ENCODE data around the gene DHRSX. TPM values are rescaled to one million over a fixed set of nuclear protein-coding genes. Genes with fewer than 3 reads are reported as not detected.
"Not testable (repeated sequence)": the region's sequence is repeated elsewhere in the genome, so short reads cannot be mapped to it uniquely, and the experiment has no call there.

The DHRSX gene
- total RNA-seq, 3 donors from 2014 or later: 24.3 to 39.0 (median 29.2) TPM

DNA sequence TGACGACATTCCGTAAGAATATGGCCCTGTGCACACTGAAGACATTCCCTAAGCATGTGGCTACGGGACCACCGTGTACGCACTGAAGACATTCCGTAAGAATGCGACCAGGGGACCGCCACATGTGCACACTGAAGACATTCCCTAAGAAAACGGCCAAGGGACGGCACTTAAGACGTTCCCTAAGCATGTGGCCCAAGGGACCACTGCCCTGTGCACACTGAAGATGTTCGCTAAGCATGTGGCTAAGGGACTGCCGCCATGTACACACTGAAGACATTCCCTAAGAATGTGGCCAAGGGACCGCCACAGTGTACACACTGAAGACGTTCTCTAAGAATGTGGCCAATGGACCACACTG is 21.4 kb downstream of the DHRSX start:
- Histone ChIP-seq H3K36me3 (no peaks in the 10 kb centered on the region), H3K4me1 (no peaks in the 10 kb centered on the region), H3K9me3 (no peaks in the 10 kb centered on the region), H3K27ac (no peak overlapping the region), H3K27me3 (no peaks in the 10 kb centered on the region), H3K4me3 (no peak overlapping the region)
- intact Hi-C loops (cut with DNase I; ENCODE audit: low total_unique reads): no loop called here
- no peak for DNase-seq (ENCODE audit: low spot score in 2 of 2)
- TF ChIP-seq POLR2A (IDR thresholded peaks at IDR 0.05) (no peak), POLR2AphosphoS5 (IDR thresholded peaks at IDR 0.05) (no peak)
- TF ChIP-seq, protein P1, sequence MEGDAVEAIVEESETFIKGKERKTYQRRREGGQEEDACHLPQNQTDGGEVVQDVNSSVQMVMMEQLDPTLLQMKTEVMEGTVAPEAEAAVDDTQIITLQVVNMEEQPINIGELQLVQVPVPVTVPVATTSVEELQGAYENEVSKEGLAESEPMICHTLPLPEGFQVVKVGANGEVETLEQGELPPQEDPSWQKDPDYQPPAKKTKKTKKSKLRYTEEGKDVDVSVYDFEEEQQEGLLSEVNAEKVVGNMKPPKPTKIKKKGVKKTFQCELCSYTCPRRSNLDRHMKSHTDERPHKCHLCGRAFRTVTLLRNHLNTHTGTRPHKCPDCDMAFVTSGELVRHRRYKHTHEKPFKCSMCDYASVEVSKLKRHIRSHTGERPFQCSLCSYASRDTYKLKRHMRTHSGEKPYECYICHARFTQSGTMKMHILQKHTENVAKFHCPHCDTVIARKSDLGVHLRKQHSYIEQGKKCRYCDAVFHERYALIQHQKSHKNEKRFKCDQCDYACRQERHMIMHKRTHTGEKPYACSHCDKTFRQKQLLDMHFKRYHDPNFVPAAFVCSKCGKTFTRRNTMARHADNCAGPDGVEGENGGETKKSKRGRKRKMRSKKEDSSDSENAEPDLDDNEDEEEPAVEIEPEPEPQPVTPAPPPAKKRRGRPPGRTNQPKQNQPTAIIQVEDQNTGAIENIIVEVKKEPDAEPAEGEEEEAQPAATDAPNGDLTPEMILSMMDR (IDR thresholded peaks at IDR 0.05): no peak

DNA sequence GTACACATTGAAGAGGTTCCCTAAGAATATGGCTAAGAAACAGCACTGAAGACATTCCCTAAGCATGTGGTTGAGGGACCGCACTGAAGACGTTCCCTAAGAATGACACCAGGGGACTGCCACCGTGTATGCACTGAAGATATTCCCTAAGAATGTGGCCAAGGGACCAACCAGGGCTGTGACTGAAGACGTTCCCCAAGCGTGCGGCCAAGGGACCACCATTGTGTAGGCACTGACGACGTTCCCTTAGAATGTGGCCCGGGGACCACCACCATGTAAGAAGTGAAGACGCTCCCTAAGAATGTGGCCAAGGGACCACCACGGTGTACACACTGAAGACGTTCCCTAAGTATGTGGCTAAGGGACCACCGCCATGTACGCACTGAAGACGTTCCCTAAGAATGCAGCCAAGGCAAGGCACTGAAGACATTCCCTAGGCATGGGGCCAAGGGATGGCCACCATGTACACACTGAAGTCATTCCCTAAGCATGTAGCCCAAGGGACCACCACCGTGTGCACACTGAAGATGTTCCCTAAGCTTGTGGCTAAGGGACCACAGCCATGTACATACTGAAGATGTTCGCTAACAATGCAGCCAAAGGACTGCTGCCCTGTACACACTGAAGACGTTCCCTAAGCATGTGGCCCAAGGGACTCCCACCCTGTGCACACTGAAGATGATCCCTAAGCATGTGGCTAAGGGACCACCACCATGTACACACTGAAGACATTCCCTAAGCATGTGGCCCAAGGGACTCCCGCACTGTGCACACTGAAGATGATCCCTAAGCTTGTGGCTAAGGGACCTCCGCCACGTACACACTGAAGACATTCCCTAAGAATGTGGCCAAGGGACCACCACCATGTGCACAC is 22.0 kb downstream of the DHRSX start:
- TF ChIP-seq POLR2A (IDR thresholded peaks at IDR 0.05): no peak
- TF ChIP-seq, protein P1 (IDR thresholded peaks at IDR 0.05): no peak
- no peak for TF ChIP-seq POLR2AphosphoS5 (IDR thresholded peaks at IDR 0.05)
- H3K9me3 ChIP-seq: no peaks in the 10 kb centered on the region
- no peak for DNase-seq (ENCODE audit: low spot score in 2 of 2)
- no peaks in the 10 kb centered on the region for H3K4me1 ChIP-seq
- no peak overlapping the region for H3K4me3 ChIP-seq
- H3K27ac ChIP-seq: no peak overlapping the region
- H3K27me3 ChIP-seq: no peaks in the 10 kb centered on the region
- no peaks in the 10 kb centered on the region for H3K36me3 ChIP-seq
- intact Hi-C loops (cut with DNase I; ENCODE audit: low total_unique reads): no loop called here

DNA sequence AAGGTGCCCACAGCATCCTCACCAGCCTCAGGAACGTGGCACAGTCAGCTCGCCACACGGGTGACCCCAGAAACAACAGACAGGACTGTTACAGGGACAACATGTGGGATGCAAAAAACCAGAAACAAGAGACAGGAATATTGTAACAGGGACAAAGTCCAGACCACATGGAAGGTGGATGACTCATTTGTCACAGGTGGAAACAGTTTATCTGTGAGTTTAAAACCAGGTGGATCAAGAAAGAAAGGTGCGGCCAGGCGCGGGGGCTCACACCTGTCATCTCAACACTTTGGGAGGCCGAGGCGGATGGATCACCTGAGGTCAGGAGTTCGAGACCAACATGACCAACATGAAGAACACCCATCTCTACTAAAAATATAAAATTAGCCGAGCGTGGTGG is 23.5 kb downstream of the DHRSX start:
- H3K36me3 ChIP-seq; H3K27me3 ChIP-seq; H3K9me3 ChIP-seq; H3K27ac ChIP-seq; intact Hi-C loops (cut with DNase I; ENCODE audit: low total_unique reads); DNase-seq (ENCODE audit: low spot score in 2 of 2); H3K4me1 ChIP-seq; H3K4me3 ChIP-seq: not testable (repeated sequence)

GRCh38 chrX:2474963-2475726 is 25.6 kb downstream of the DHRSX start:
- no peaks in the 10 kb centered on the region for H3K36me3 ChIP-seq
- no peaks in the 10 kb centered on the region for H3K9me3 ChIP-seq
- no peak for DNase-seq (ENCODE audit: low spot score in 2 of 2)
- no peak overlapping the region for H3K27ac ChIP-seq
- no peaks in the 10 kb centered on the region for H3K4me1 ChIP-seq
- no peaks in the 10 kb centered on the region for H3K27me3 ChIP-seq
- H3K4me3 ChIP-seq: no peak overlapping the region
- intact Hi-C loops (cut with DNase I; ENCODE audit: low total_unique reads): no loop called here
- TF ChIP-seq, protein P1 (IDR thresholded peaks at IDR 0.05): no peak
- TF ChIP-seq POLR2A (IDR thresholded peaks at IDR 0.05) (no peak), POLR2AphosphoS5 (IDR thresholded peaks at IDR 0.05) (no peak)

DNA sequence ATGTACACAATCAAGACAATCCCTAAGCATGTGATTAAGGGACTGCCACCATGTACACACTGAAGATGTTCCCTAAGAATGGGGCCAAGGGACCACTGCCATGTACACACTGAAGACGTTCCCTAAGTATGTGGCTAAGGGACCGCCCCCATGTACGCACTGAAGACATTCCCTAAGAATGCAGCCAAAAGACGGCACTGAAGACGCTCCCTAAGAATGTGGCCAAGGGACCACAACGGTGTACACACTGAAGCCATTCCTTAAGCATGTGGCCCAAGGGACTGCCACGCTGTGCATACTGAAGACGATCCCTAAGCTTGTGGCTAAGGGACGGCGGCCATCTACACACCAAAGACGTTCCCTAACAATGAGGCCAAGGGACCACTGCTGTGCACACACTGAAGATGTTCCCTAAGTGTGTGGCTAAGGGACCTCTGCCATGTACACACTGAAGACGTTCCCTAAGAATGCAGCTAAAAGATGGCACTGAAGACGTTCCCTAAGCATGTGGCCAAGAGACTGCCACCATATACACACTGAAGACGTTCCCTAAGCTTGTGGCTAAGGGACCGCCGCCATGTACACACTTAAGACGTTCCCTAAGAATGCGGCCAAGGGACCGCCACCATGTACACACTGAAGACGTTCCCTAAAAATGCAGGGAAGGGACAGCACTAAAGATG is 26.4 kb downstream of the DHRSX start:
- Histone ChIP-seq H3K4me3 (no peak overlapping the region), H3K27me3 (no peaks in the 10 kb centered on the region), H3K9me3 (no peaks in the 10 kb centered on the region), H3K4me1 (no peaks in the 10 kb centered on the region), H3K27ac (no peak overlapping the region), H3K36me3 (no peaks in the 10 kb centered on the region)
- no peak for DNase-seq (ENCODE audit: low spot score in 2 of 2)
- intact Hi-C loops (cut with DNase I; ENCODE audit: low total_unique reads): no loop called here
- TF ChIP-seq POLR2AphosphoS5 (IDR thresholded peaks at IDR 0.05) (no peak), POLR2A (IDR thresholded peaks at IDR 0.05) (no peak)
- TF ChIP-seq, protein P1 (IDR thresholded peaks at IDR 0.05): no peak

- H3K27me3 ChIP-seq; H3K4me3 ChIP-seq; H3K27ac ChIP-seq; H3K4me1 ChIP-seq; H3K36me3 ChIP-seq; intact Hi-C loops (cut with DNase I; ENCODE audit: low total_unique reads); H3K9me3 ChIP-seq: not testable (repeated sequence)
- DNase-seq (ENCODE audit: low spot score in 2 of 2): peak in 1 of 2 donors; percentile 24
Observed at GRCh38 chrX:2473064-2473463, 27.7 kb downstream of the DHRSX start.

Measured in breast epithelium (tissue), 4 donors.